PC-9 (cell line): ENCODE measurements around the gene EGFLAM. TPM values are rescaled to one million over a fixed set of nuclear protein-coding genes. Genes with fewer than 3 reads are reported as not detected.

Experiments used
- BruUV-seq: library from RNA; stranded (reverse); fragments of 400-500 nt; replicated peaks from 2 replicates; lab custom pipeline; 2021; lab: Mats Ljungman, UMichigan
- CTCF ChIA-PET: fragments of 300-600 bp; sonication (Branson Sonifier 250); formaldehyde crosslinking; loops from one replicate; lab custom pipeline; 2022; ENCODE audit warnings: antibody characterized with exemption; lab: Charles Lee
- POLR2A ChIA-PET: fragments of 300-600 bp; sonication (Branson Sonifier 250); formaldehyde crosslinking; loops from one replicate; lab custom pipeline; 2022; ENCODE audit warnings: antibody characterized with exemption; ENCODE audit not compliant: unreplicated experiment; lab: Charles Lee
- DNase-seq, 2 experiments: peaks; one replicate each; pipeline versions ENCODE4 v3.0.0 to v3.0.0-alpha.2; 2015 to 2022; ENCODE audit warnings: mixed read lengths in 1 of 2
- H2AFZ ChIP-seq: fragments of 200-600 bp; sonication (generic); 2 replicates; pipeline ENCODE4 v1.8.1; 2017; ENCODE audit warnings: antibody characterized with exemption
- H3F3A ChIP-seq: fragments of 200-600 bp; sonication (generic); 2 replicates; pipeline ENCODE4 v1.8.1; 2017; ENCODE audit warnings: antibody characterized with exemption, mild to moderate bottlenecking, low read depth; ENCODE audit not compliant: insufficient read depth
- H3K27ac ChIP-seq: fragments of 200-600 bp; sonication (generic); 2 replicates; pipeline ENCODE4 v1.6.1; 2016; ENCODE audit warnings: mixed run types
- H3K27me3 ChIP-seq: fragments of 200-600 bp; sonication (generic); 2 replicates; pipeline ENCODE4 v1.6.1; 2016; ENCODE audit warnings: low read depth, mixed run types; ENCODE audit not compliant: insufficient read depth
- H3K36me3 ChIP-seq: fragments of 200-600 bp; sonication (generic); 2 replicates; pipeline ENCODE4 v1.6.1; 2016; ENCODE audit warnings: low read depth, mixed run types
- H3K4me1 ChIP-seq: fragments of 200-600 bp; sonication (generic); replicated peaks from 2 replicates; pipeline ENCODE4 v1.6.1; 2016; ENCODE audit warnings: mixed run types; ENCODE audit not compliant: insufficient read depth
- H3K4me2 ChIP-seq: fragments of 200-600 bp; sonication (generic); 2 replicates; pipeline ENCODE4 v1.6.1; 2017; ENCODE audit warnings: mixed run types
- H3K4me3 ChIP-seq: fragments of 200-600 bp; sonication (generic); 2 replicates; pipeline ENCODE4 v1.6.1; 2016; ENCODE audit warnings: mixed run types
- H3K79me2 ChIP-seq: fragments of 200-600 bp; sonication (generic); 2 replicates; pipeline ENCODE4 v1.6.1; 2017; ENCODE audit warnings: low read depth, mixed run types
- H3K9me2 ChIP-seq: fragments of 200-600 bp; sonication (generic); 2 replicates; pipeline ENCODE4 v1.8.1; 2017; ENCODE audit warnings: mild to moderate bottlenecking; ENCODE audit not compliant: insufficient read depth
- H3K9me3 ChIP-seq: fragments of 200-600 bp; sonication (generic); 2 replicates; pipeline ENCODE4 v1.8.1; 2016; ENCODE audit warnings: low read depth; ENCODE audit not compliant: insufficient read depth
- H4K20me1 ChIP-seq: fragments of 200-600 bp; sonication (generic); 2 replicates; pipeline ENCODE4 v1.8.1; 2017; ENCODE audit not compliant: insufficient read depth
- CTCF ChIP-seq: fragments of 200-600 bp; sonication (generic); conservative IDR thresholded peaks from 2 replicates; pipeline ENCODE4 v1.6.1; 2017; ENCODE audit warnings: mixed run types, antibody characterized with exemption, mild to moderate bottlenecking, moderate library complexity
- EZH2 ChIP-seq: fragments of 200-600 bp; sonication (generic); IDR thresholded peaks from 2 replicates; pipeline ENCODE4 v1.8.0; 2017; ENCODE audit warnings: antibody characterized with exemption, low read depth
- intact Hi-C: fragments of 100-400 bp; cut with micrococcal nuclease; formaldehyde crosslinking; loops from one replicate; pipeline ENCODE4 v1.10.0; 2022; ENCODE audit not compliant: unreplicated experiment
- total RNA-seq: library from RNA; stranded (reverse); gene quantifications from 2 replicates; pipeline ENCODE4 v1.2.3, GENCODE V29; 2021

EGFLAM gene
- total RNA-seq, 1 experiment from 2014 or later = not detected

- no peak overlapping the region for H3K4me3 ChIP-seq
- no peaks in the 10 kb centered on the region for H3K36me3 ChIP-seq
- H3K9me2 ChIP-seq = no peaks in the 10 kb centered on the region
- BruUV-seq = no TSS peak
- H3K9me3 ChIP-seq = no peaks in the 10 kb centered on the region
- intact Hi-C loops = loop anchor here (5.0 kb wide), 1 partner anchor 1143 kb away; no protein-coding TSS in a partner anchor
- H3K79me2 ChIP-seq = no peaks in the 10 kb centered on the region
- H3K4me1 ChIP-seq = no peaks in the 10 kb centered on the region
- H3K27ac ChIP-seq = no peak overlapping the region
- H3K4me2 ChIP-seq = no peak overlapping the region
- DNase-seq = no peak
- POLR2A ChIA-PET = no interaction called here
- no peaks in the 10 kb centered on the region for H3F3A ChIP-seq
- CTCF ChIA-PET = interaction anchor here (0.7 kb wide), 1 partner anchor 184 kb away, joined by 3 read pairs; no protein-coding TSS in a partner anchor
- no peaks in the 10 kb centered on the region; the same call in 1 of the 2 replicates for H3K27me3 ChIP-seq
- H2AFZ ChIP-seq = no peak overlapping the region
- TF ChIP-seq CTCF (no peak), EZH2 (no peak)
- no peaks in the 10 kb centered on the region for H4K20me1 ChIP-seq
Measured at GRCh38 chr5:38424148-38425060, 166.0 kb downstream of the EGFLAM start.

- Histone ChIP-seq H3K9me2 (no peaks in the 10 kb centered on the region), H3K79me2 (no peaks in the 10 kb centered on the region), H3K4me3 (no peak overlapping the region), H3K9me3 (no peaks in the 10 kb centered on the region), H3K4me2 (no peak overlapping the region), H4K20me1 (no peaks in the 10 kb centered on the region), H3F3A (no peaks in the 10 kb centered on the region), H3K27ac (no peak overlapping the region), H3K27me3 (no peaks in the 10 kb centered on the region; the same call in 1 of the 2 replicates), H3K4me1 (no peaks in the 10 kb centered on the region), H3K36me3 (no peaks in the 10 kb centered on the region), H2AFZ (no peak overlapping the region)
- intact Hi-C loops = no loop called here
- no TSS peak for BruUV-seq
- no peak for DNase-seq
- POLR2A ChIA-PET = interaction anchor here (0.6 to 0.7 kb wide), 2 partner anchors 241 to 692 kb away, joined by 3 to 4 read pairs; no protein-coding TSS in a partner anchor
- CTCF ChIA-PET = interaction anchor here (0.6 to 0.9 kb wide), 2 partner anchors 10 to 15 kb away, joined by 3 to 5 read pairs; no protein-coding TSS in a partner anchor
- no peak for TF ChIP-seq CTCF
- TF ChIP-seq EZH2 = no peak
Measured at GRCh38 chr5:38426490-38426889, 168.1 kb downstream of the EGFLAM start.

- no peaks in the 10 kb centered on the region for H3K9me2 ChIP-seq
- CTCF ChIA-PET = interaction anchor here (0.6 kb wide), 1 partner anchor 9 kb away, joined by 3 read pairs; no protein-coding TSS in a partner anchor
- POLR2A ChIA-PET = interaction anchor here (0.6 kb wide), 1 partner anchor 240 kb away, joined by 3 read pairs; no protein-coding TSS in a partner anchor
- H3K4me2 ChIP-seq = no peak overlapping the region
- DNase-seq = peak in 1 of 2 experiments; percentile 25
- no TSS peak for BruUV-seq
- H3K27me3 ChIP-seq = no peaks in the 10 kb centered on the region; the same call in 1 of the 2 replicates
- H2AFZ ChIP-seq = no peak overlapping the region
- H3K9me3 ChIP-seq = no peaks in the 10 kb centered on the region
- intact Hi-C loops = no loop called here
- no peaks in the 10 kb centered on the region for H3K4me1 ChIP-seq
- no peaks in the 10 kb centered on the region for H3F3A ChIP-seq
- TF ChIP-seq CTCF = no peak
- no peak for TF ChIP-seq EZH2
- H3K79me2 ChIP-seq = no peaks in the 10 kb centered on the region
- H3K27ac ChIP-seq = no peak overlapping the region
- H4K20me1 ChIP-seq = no peaks in the 10 kb centered on the region
- H3K36me3 ChIP-seq = no peaks in the 10 kb centered on the region
- no peak overlapping the region for H3K4me3 ChIP-seq
Measured at GRCh38 chr5:38426986-38427950, 168.9 kb downstream of the EGFLAM start.
